Naive thymus-derived CD8-positive, alpha-beta T cell (primary cell): ENCODE measurements around the gene ENC1. TPM values are rescaled to one million over a fixed set of nuclear protein-coding genes. Genes with fewer than 3 reads are reported as not detected.

Experiments used
- ATAC-seq, 2 donors: fragments of 150-1000 bp; cut with Tn5 transposase in 1 of 2; sonication (Bioruptor Pico), chemical (Tn5 transposase) in 1 of 2; 1 replicate in 1 of 2; 2 replicates in 1 of 2; pipeline ENCODE4 v1.10.0; 2021; ENCODE audit warnings: mild to moderate bottlenecking in 2 of 2, moderate library complexity in 2 of 2
- POLR2A ChIA-PET: fragments of 350-600 bp; sonication (Branson Sonifier 250); formaldehyde crosslinking; loops from one replicate; lab custom pipeline; 2021; ENCODE audit warnings: antibody characterized with exemption; lab: Charles Lee
- DNase-seq, 10 donors: peaks; one replicate each; pipeline versions ENCODE4 v3.0.0 to v3.0.0-alpha.2; 2020 to 2022
- H3K27ac Mint-ChIP-seq, 10 donors: one replicate each; pipeline ENCODE4 v1.8.0; 2020 to 2022; ENCODE audit warnings: mild to moderate bottlenecking in 10 of 10, mixed read lengths in 10 of 10, moderate library complexity in 4 of 10, inconsistent platforms in 1 of 10
- H3K27me3 Mint-ChIP-seq, 5 donors: one replicate each; pipeline ENCODE4 v1.8.0; 2021 to 2022; ENCODE audit warnings: mixed read lengths in 5 of 5
- H3K36me3 Mint-ChIP-seq, 3 donors: one replicate each; pipeline ENCODE4 v1.8.0; 2020 to 2022; ENCODE audit warnings: mixed read lengths in 3 of 3, mild to moderate bottlenecking in 2 of 3, inconsistent platforms in 1 of 3
- H3K4me1 Mint-ChIP-seq, 4 donors: one replicate each; pipeline ENCODE4 v1.8.0; 2021 to 2022; ENCODE audit warnings: mixed read lengths in 4 of 4
- H3K4me3 Mint-ChIP-seq, 10 donors: one replicate each; pipeline ENCODE4 v1.8.0; 2020 to 2022; ENCODE audit warnings: mild to moderate bottlenecking in 10 of 10, mixed read lengths in 10 of 10, moderate library complexity in 6 of 10, inconsistent platforms in 1 of 10
- H3K9me3 Mint-ChIP-seq, 9 donors: one replicate each; pipeline ENCODE4 v1.8.0; 2020 to 2022; ENCODE audit warnings: mixed read lengths in 9 of 9, mild to moderate bottlenecking in 3 of 9, inconsistent platforms in 1 of 9, moderate library complexity in 1 of 9
- polyA plus RNA-seq, 3 donors: library from polyadenylated mRNA; unstranded; fragments of 300-500 nt; fragmentation: Illumina TruSeq; gene quantifications; one replicate each; pipeline ENCODE4 v1.2.3, GENCODE V29; 2021
- total RNA-seq, 8 experiments: library from RNA in 2 of 8; stranded (reverse) in 2 of 8; gene quantifications; one replicate each; pipeline ENCODE4 v1.2.3 and lab custom pipeline; 2021 to 2026

Gene ENC1
- total and polyA plus RNA-seq, 5 experiments from 2014 or later, result 0.05 to 6.4 (median 0.78) TPM; not detected in 1

GRCh38 chr5:74636552-74636951 is 4.0 kb downstream of the ENC1 start:
- H3K9me3 Mint-ChIP-seq, result no peaks in the 10 kb centered on the region
- ATAC-seq, result no peak
- no peak overlapping the region for H3K27ac Mint-ChIP-seq
- H3K4me3 Mint-ChIP-seq, result no peak overlapping the region
- POLR2A ChIA-PET, result no interaction called here
- peaks cover 14 to 43% (median 30%) of the 10 kb centered on the region in 4 donors for H3K4me1 Mint-ChIP-seq
- H3K36me3 Mint-ChIP-seq, result no peaks in the 10 kb centered on the region
- no peak for DNase-seq
- peaks cover 10 to 41% (median 23%) of the 10 kb centered on the region in 5 donors for H3K27me3 Mint-ChIP-seq

- H3K27ac Mint-ChIP-seq, result no peak overlapping the region
- H3K27me3 Mint-ChIP-seq, result peaks cover 10 to 41% (median 21%) of the 10 kb centered on the region in 5 donors
- H3K9me3 Mint-ChIP-seq, result no peaks in the 10 kb centered on the region
- no peaks in the 10 kb centered on the region for H3K36me3 Mint-ChIP-seq
- no peak for ATAC-seq
- no peak overlapping the region for H3K4me3 Mint-ChIP-seq
- POLR2A ChIA-PET, result no interaction called here
- peaks cover 10 to 44% (median 30%) of the 10 kb centered on the region in 4 donors for H3K4me1 Mint-ChIP-seq
- no peak for DNase-seq
Observed at GRCh38 chr5:74636149-74636548, 4.4 kb downstream of the ENC1 start.

- no peaks in the 10 kb centered on the region for H3K9me3 Mint-ChIP-seq
Observed at GRCh38 chr5:74634611-74635286, 5.8 kb downstream of the ENC1 start.

GRCh38 chr5:74633695-74634094 is 6.8 kb downstream of the ENC1 start:
- ATAC-seq, result no peak
- POLR2A ChIA-PET, result no interaction called here
- H3K27ac Mint-ChIP-seq, result no peak overlapping the region
- peaks cover 0 to 43% (median 15%) of the 10 kb centered on the region in 4 donors for H3K4me1 Mint-ChIP-seq
- H3K4me3 Mint-ChIP-seq, result no peak overlapping the region
- DNase-seq, result no peak
- H3K9me3 Mint-ChIP-seq, result no peaks in the 10 kb centered on the region
- H3K27me3 Mint-ChIP-seq, result peaks cover 1 to 35% (median 16%) of the 10 kb centered on the region in 5 donors
- no peaks in the 10 kb centered on the region for H3K36me3 Mint-ChIP-seq

More at GRCh38 chr5:74634611-74635286, 5.8 kb downstream of the ENC1 start:
- ATAC-seq (no peak), DNase-seq (no peak)
- Mint-ChIP-seq H3K27ac (peak overlapping the region in 1 of 10 donors; percentile 50), H3K36me3 (no peaks in the 10 kb centered on the region), H3K4me3 (no peak overlapping the region), H3K4me1 (peaks cover 7 to 53% (median 25%) of the 10 kb centered on the region in 4 donors), H3K27me3 (peaks cover 10 to 41% (median 21%) of the 10 kb centered on the region in 5 donors)
- POLR2A ChIA-PET, result no interaction called here

GRCh38 chr5:74632947-74633356 is 7.6 kb downstream of the ENC1 start:
- Mint-ChIP-seq H3K27me3 (peaks cover 0 to 27% (median 13%) of the 10 kb centered on the region in 5 donors), H3K36me3 (no peaks in the 10 kb centered on the region), H3K27ac (peak overlapping the region in 2 of 10 donors; percentile 48 to 97), H3K4me3 (no peak overlapping the region), H3K4me1 (peaks cover 0 to 38% (median 14%) of the 10 kb centered on the region in 4 donors), H3K9me3 (no peaks in the 10 kb centered on the region)
- no peak for DNase-seq
- ATAC-seq, result no peak
- POLR2A ChIA-PET, result no interaction called here

- no peaks in the 10 kb centered on the region for H3K9me3 Mint-ChIP-seq
- peaks cover 0 to 11% (median 9%) of the 10 kb centered on the region in 5 donors for H3K27me3 Mint-ChIP-seq
- peak overlapping the region in 9 of 10 donors; percentile 44 to 97 (median 67) for H3K27ac Mint-ChIP-seq
- POLR2A ChIA-PET, result interaction anchor here (0.7 kb wide), 1 partner anchor 42 kb away, joined by 4 read pairs; no protein-coding TSS in a partner anchor
- peak overlapping the region in 6 of 10 donors; percentile 6 to 71 (median 36) for H3K4me3 Mint-ChIP-seq
- DNase-seq, result peak in 4 of 10 donors; percentile 19 to 77 (median 34)
- peak; percentile 68 to 73 for ATAC-seq
- H3K36me3 Mint-ChIP-seq, result no peaks in the 10 kb centered on the region
- peaks cover 0 to 38% (median 14%) of the 10 kb centered on the region in 4 donors for H3K4me1 Mint-ChIP-seq
Observed at GRCh38 chr5:74631081-74631953, 9.2 kb downstream of the ENC1 start.

- H3K27me3 Mint-ChIP-seq, result peaks cover 0 to 9% (median 3%) of the 10 kb centered on the region in 5 donors
- peaks cover 0 to 38% (median 14%) of the 10 kb centered on the region in 4 donors for H3K4me1 Mint-ChIP-seq
- peak in 2 of 10 donors; percentile 38 to 73 for DNase-seq
- peak in 1 of 2 donors; percentile 71 for ATAC-seq
- POLR2A ChIA-PET, result interaction anchor here (0.7 kb wide), 1 partner anchor 43 kb away, joined by 4 read pairs; no protein-coding TSS in a partner anchor
- H3K36me3 Mint-ChIP-seq, result no peaks in the 10 kb centered on the region
- H3K4me3 Mint-ChIP-seq, result peak overlapping the region in 3 of 10 donors; percentile 9 to 71 (median 35)
- H3K9me3 Mint-ChIP-seq, result no peaks in the 10 kb centered on the region
- H3K27ac Mint-ChIP-seq, result peak overlapping the region in 7 of 10 donors; percentile 28 to 97 (median 70)
Observed at GRCh38 chr5:74630453-74631066, 10.0 kb downstream of the ENC1 start.

GRCh38 chr5:74629326-74629725 is 11.2 kb downstream of the ENC1 start:
- ATAC-seq (no peak), DNase-seq (no peak)
- no peaks in the 10 kb centered on the region for H3K9me3 Mint-ChIP-seq
- H3K36me3 Mint-ChIP-seq, result no peaks in the 10 kb centered on the region
- POLR2A ChIA-PET, result no interaction called here
- peaks cover 0 to 38% (median 14%) of the 10 kb centered on the region in 4 donors for H3K4me1 Mint-ChIP-seq
- H3K27me3 Mint-ChIP-seq, result peaks cover 0 to 9% (median 2%) of the 10 kb centered on the region in 5 donors
- no peak overlapping the region for H3K4me3 Mint-ChIP-seq
- peak overlapping the region in 2 of 10 donors; percentile 50 to 65 for H3K27ac Mint-ChIP-seq

- H3K4me1 Mint-ChIP-seq, result peaks cover 0 to 35% (median 14%) of the 10 kb centered on the region in 4 donors
- no peaks in the 10 kb centered on the region for H3K36me3 Mint-ChIP-seq
- H3K4me3 Mint-ChIP-seq, result no peak overlapping the region
- no peak overlapping the region for H3K27ac Mint-ChIP-seq
- DNase-seq, result no peak
- peaks cover 0 to 18% (median 2%) of the 10 kb centered on the region in 5 donors for H3K27me3 Mint-ChIP-seq
- peaks cover 0 to 2% (median 0%) of the 10 kb centered on the region in 9 donors for H3K9me3 Mint-ChIP-seq
- POLR2A ChIA-PET, result no interaction called here
- no peak for ATAC-seq
Observed at GRCh38 chr5:74628359-74628758, 12.2 kb downstream of the ENC1 start.

- no peak overlapping the region for H3K4me3 Mint-ChIP-seq
- peaks cover 0 to 2% (median 0%) of the 10 kb centered on the region in 9 donors for H3K9me3 Mint-ChIP-seq
- H3K36me3 Mint-ChIP-seq, result no peaks in the 10 kb centered on the region
- H3K4me1 Mint-ChIP-seq, result peaks cover 0 to 30% (median 14%) of the 10 kb centered on the region in 4 donors
- POLR2A ChIA-PET, result no interaction called here
- no peak for DNase-seq
- peaks cover 0 to 20% (median 2%) of the 10 kb centered on the region in 5 donors for H3K27me3 Mint-ChIP-seq
- peak overlapping the region in 1 of 10 donors; percentile 31 for H3K27ac Mint-ChIP-seq
- ATAC-seq, result no peak
Observed at GRCh38 chr5:74627646-74628279, 12.8 kb downstream of the ENC1 start.

GRCh38 chr5:74626386-74627222 is 13.9 kb downstream of the ENC1 start:
- peaks cover 0 to 21% (median 8%) of the 10 kb centered on the region in 4 donors for H3K4me1 Mint-ChIP-seq

More at GRCh38 chr5:74626386-74627222, 13.9 kb downstream of the ENC1 start:
- peaks cover 3 to 29% (median 9%) of the 10 kb centered on the region in 5 donors for H3K27me3 Mint-ChIP-seq
- POLR2A ChIA-PET, result no interaction called here
- DNase-seq (no peak), ATAC-seq (no peak)
- no peaks in the 10 kb centered on the region for H3K36me3 Mint-ChIP-seq
- H3K27ac Mint-ChIP-seq, result peak overlapping the region in 1 of 10 donors; percentile 22
- peaks cover 0 to 2% (median 0%) of the 10 kb centered on the region in 9 donors for H3K9me3 Mint-ChIP-seq
- no peak overlapping the region for H3K4me3 Mint-ChIP-seq
